Activated CD4-positive, alpha-beta T cell treated with anti-CD3 and anti-CD28 coated beads for 24 hours (primary cell): Measurements from ENCODE around the gene SPTA1.

ENCODE experiments used
- DNase-seq, 2 donors: peaks; one replicate each; pipeline ENCODE4 v3.0.0-alpha.2; 2020; ENCODE audit warnings: low read depth in 2 of 2

SPTA1 gene

GRCh38 chr1:158685085-158685484 lies 1.4 kb downstream of the SPTA1 start:
- no peak for DNase-seq

GRCh38 chr1:158681606-158682005 lies 4.9 kb downstream of the SPTA1 start:
- no peak for DNase-seq

DNA sequence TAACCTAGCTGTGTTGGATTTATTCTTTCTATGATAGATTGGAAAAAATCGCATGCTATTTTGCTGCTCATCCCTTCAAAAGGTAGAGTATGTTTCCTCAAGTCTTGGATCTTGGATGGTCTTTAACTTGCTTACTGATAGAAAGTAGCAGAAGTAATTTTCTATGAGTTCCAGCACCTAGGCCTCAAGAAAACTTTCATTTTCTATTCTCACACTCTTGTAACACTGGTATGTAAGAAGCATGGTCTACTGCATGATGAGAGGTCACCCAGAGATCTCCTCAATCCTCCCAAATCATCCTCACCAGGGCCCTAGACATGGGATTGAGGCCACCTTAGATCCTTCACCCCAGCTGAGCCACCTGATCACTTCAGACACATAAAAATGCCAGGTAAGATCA lies 7.2 kb downstream of the SPTA1 start:
- no peak for DNase-seq

GRCh38 chr1:158675563-158676323 lies 10.8 kb downstream of the SPTA1 start:
- no peak for DNase-seq

GRCh38 chr1:158674302-158674701 lies 12.2 kb downstream of the SPTA1 start:
- no peak for DNase-seq

DNA sequence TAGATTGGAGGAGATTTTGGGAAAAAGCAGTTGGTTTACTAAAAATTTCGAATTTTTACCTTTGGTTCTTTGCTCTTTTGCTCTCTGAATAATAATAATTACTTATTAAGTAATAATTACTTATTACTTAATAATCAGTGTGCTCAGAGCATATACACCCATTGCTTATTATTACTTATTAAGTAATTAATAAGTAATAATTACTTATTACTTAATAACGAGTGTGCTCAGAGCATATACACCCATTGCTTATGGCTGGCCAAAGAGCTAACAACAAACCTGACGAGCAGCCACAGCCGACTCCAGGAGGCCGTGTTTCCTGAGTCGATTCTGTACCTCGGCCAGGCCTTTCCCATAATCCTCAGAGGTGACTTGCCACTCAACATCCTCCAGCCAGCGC lies 20.5 kb downstream of the SPTA1 start:
- no peak for DNase-seq

DNA sequence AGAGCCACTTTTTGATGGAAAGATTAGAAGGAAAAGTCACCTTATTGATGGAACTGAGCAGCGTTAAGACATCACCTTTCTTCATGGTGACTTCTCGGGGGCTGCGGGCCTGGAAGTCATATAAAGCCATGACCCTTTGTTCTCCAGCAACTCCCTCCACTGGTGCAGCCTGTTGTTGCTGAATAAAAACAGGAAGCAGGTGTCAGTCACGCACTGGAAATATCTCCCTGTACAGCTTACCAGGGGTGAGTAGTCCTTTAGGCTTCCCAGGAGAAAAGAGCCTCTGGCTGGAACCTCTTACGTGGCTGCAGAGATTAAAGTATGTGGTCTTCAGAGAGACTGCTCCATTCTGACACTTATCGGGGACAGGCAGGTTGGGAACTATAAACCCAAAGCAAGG lies 31.9 kb downstream of the SPTA1 start:
- DNase-seq, result no peak

GRCh38 chr1:158654086-158654485 lies 32.4 kb downstream of the SPTA1 start:
- DNase-seq, result no peak

DNA sequence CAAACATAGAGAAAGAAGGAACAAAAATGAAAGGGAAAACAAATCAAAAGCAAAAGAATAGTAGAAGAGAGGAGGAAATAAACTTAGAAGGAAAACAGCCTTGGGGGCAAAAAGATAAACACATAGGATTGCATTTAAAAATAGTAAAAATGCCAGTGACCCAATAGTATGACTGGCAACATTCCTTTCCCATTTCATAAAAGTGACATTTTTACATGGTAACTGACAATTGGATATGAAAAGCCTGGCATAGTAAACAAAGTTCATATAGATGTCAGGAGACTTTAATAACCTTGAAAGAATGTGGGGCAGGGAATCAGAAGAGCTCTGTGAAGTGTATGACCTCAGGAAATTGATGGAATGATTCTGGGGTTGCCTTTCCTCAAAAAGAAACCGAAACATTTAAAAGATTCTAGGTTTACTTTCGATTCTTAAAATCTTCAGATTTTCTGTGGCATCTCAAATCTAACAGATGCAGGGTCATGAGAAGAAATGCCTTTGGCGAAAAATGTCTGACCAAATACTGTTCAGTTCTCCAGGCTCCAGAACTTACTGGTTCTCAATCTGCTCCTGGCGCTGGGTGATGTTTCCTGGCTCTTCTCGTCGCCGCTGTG lies 33.7 kb downstream of the SPTA1 start:
- no peak for DNase-seq

DNA sequence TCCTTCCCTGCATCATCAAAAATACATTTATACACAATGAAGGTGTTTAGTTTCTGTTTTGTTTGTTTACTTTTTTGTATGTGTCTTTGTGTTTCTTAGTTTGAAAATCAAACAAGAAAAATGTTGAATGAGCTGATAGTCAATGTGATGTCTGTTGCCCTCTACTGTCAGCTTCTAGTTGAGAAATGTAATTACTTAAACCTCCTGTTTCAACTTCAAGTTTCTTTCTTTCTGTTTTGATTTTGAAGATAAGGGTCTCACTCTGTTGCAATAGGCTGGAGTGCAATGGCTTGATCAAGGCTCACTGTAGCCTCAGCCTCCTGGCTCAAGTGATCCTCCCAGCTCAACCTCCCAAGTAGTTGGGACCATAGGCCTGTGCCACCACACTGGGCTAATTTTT lies 37.5 kb downstream of the SPTA1 start:
- DNase-seq, result no peak

DNA sequence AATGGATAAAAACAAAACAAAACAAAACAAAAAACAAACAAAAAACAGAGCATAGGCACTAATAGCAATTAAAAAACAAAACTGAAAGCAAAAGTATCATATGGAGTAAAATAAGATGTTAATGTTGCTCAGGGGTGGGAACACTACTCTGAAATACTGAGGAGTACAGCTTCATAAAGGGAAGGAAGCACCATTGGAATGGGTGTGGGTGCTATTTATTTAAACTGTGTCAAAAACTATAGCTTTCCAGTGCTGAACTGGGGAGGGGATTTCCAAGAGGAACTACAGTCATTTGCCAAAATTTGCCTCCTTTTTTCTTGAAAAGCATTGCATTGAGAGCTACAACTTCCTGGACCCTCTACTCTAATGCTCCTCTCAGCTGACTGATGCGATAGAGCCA lies 40.0 kb downstream of the SPTA1 start:
- no peak for DNase-seq

DNA sequence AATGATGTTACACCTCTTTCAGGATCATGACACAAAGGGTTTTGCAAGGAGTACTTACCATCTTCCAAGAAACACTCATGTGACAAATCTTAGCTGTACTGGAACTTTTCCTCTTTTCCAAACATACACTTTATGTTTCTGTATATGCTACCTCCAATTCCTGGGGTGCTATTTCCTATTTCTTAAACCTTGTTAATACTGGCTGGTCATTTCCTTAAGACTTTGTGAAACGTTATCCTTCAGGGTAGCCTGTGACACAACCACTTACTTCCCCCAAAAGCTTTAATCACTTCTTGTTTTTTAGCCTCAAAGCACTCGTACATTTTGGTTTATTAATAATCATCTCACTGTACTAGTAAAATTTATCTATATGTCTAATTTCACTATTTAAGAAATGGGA lies 42.1 kb downstream of the SPTA1 start:
- no peak for DNase-seq

DNA sequence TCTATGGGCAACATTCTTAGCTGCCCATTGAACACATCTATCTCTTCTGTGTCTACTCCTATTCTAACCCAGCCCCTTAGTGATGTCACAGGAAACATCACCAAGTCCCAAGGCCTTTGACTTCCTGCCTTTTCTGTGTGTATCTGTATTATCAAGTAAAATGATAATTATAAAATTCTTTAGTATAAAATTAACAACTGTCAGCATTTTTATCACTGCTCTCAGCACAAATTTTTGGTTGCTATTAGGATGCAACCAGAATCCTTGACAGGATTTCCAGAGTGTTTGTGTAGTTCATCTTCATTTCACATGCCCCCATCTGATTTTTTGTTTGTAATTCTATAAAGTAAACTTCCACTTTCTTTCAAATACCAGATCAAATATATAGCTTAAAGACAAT lies 47.6 kb downstream of the SPTA1 start:
- no peak for DNase-seq

DNA sequence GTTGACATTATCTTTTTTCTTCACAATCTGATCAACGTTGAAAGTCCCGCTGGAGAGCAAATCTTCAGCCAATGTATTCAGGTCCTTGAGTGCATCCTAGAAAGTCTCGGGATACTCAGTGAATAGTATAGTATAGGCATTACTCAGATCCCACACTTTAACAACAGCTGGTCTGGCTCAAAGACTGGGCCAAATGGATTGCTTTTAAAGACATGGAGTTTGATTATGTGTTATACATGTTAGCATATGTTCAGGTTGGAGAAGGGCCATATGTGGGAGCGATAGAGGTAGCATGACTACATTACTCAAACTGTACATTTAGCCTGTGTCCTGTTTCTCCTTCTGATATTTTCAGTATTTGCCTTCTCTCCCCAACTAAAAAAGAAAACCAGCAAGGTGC lies 48.4 kb downstream of the SPTA1 start:
- DNase-seq, result no peak

- DNase-seq, result no peak
These were observed 72.8 kb downstream of the SPTA1 start for GRCh38 chr1:158613764-158614163.

DNA sequence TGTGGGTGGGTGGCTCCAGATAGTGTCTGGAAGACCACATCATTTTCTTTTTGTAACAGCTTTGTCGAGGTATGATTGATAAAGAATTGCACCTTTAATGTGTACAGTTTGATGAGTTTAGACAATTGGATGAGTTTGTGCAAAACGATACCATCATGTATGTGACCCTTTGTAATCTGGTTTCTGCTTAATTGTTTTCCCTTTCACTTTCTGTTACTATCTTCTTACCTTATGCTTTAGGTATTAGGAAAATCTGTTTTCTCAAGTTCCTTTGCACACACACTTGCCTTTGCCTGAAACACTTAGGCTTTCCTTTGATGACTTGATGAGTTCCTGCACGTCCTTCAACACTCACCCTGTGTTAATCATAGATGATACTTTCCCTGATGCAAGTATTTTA lies 74.6 kb downstream of the SPTA1 start:
- DNase-seq, result no peak

DNA sequence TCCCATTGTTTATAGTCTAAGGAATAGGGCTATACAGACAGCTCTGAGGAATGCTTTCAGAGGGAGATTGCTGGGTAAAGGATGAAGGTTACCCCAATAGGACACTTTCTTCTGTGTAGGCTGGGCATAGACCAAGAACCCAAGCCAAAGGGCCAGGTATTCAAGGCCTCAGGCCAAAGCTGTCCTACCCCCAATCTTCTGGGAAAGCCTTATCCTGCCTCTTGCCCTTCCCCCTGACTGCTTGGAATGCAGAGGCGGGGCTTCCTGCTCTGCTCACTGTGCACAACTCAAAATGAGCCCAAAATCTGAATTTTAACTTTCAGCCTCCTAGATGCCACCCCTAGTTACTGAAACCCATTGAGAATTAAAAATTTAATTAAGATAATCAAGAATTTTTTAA lies 79.2 kb downstream of the SPTA1 start:
- DNase-seq, result no peak

- no peak for DNase-seq
These were observed 81.5 kb downstream of the SPTA1 start, which contains the start of gene OR10Z1 for GRCh38 chr1:158604968-158605367. OR10Z1 (plus strand) TSS chr1:158605268; CDS start chr1:158606439, 1,171 bp downstream.

GRCh38 chr1:158600735-158601134 lies 85.8 kb downstream of the SPTA1 start:
- no peak for DNase-seq

- no peak for DNase-seq
These were observed 99.6 kb downstream of the SPTA1 start for GRCh38 chr1:158586942-158587341.

GRCh38 chr1:158583962-158584361 lies 102.6 kb downstream of the SPTA1 start:
- no peak for DNase-seq

GRCh38 chr1:158579733-158580132 lies 106.8 kb downstream of the SPTA1 start, which contains the start of gene OR10X1:
OR10X1 (minus strand) TSS chr1:158579899; CDS start chr1:158579899, 0 bp downstream.
- DNase-seq, result no peak

DNA sequence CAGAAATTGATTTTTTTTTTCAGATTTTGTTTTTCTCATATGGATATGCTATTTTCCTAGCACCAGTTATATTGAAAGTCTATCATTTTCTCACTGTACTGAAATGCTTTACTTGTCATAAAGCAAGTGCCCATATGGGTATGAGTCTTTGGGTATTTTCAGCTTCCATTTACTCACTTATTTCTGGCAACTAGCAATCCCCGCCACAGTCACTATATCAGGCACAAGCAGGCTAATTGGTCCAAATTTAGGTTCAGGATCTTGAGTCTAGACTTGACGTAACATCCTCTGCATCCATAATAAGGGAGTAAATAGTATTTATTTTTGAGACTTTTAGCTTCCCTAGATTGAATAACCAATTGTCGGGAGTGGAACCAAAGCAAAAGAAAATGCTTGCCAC lies 109.0 kb downstream of the SPTA1 start:
- DNase-seq, result no peak

DNA sequence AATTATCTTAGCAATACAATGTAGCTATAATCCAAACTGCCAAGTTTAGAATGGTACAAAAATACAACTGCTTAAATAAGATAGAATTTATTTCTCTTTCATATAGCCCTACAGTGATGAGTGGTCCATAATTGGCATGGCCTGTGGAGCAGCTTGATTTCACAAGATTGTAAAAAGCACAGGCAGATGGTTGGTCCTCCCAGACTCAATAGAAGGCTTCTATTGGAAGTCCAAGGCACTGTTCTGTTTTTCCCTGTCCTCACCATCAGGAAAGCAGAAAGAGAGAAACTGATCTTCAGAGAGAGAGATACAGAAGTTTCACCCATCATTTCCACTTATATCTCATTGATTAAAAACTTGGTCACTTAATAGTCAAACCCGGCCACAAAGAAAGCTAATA lies 114.3 kb downstream of the SPTA1 start:
- DNase-seq, result no peak
